ENCODE data around the gene RSPO4. TPM values are rescaled to one million over a fixed set of nuclear protein-coding genes. Genes with fewer than 3 reads are reported as not detected.

RSPO4 gene
- total RNA-seq, 4 donors from 2014 or later = 0.27 to 4.8 (median 0.65) TPM

GRCh38 chr20:1005452-1006027 is 3.4 kb upstream of the RSPO4 start:
- Histone ChIP-seq H3K36me3 (no peaks in the 10 kb centered on the region), H3K27me3 (peaks cover 4% of the 10 kb centered on the region), H3K4me3 (replicated peaks in 1 of 3) (no peak overlapping the region), H3K9me3 (no peaks in the 10 kb centered on the region), H3K27ac (no peak overlapping the region), H3K4me1 (peaks cover 0 to 5% of the 10 kb centered on the region in 2 donors)
- DNase-seq = peak; percentile 39 to 56
- no peak for TF ChIP-seq CTCF (IDR thresholded peaks at IDR 0.05)
- TF ChIP-seq POLR2A (IDR thresholded peaks at IDR 0.05) = no peak
- intact Hi-C loops (cut with DNase I) = no loop called here
- 31 to 48% methylated on average over 5 of the region's 5 CpGs for WGBS, 2 donors

GRCh38 chr20:1003920-1004697 is 2.0 kb upstream of the RSPO4 start:
- no peaks in the 10 kb centered on the region for H3K36me3 ChIP-seq
- TF ChIP-seq CTCF (IDR thresholded peaks at IDR 0.05) = no peak
- no peak for TF ChIP-seq POLR2A (IDR thresholded peaks at IDR 0.05)
- H3K4me1 ChIP-seq = peaks cover 0 to 5% of the 10 kb centered on the region in 2 donors
- DNase-seq = no peak
- no peak overlapping the region for H3K27ac ChIP-seq
- H3K4me3 ChIP-seq (replicated peaks in 1 of 3) = no peak overlapping the region
- intact Hi-C loops (cut with DNase I) = no loop called here
- no peaks in the 10 kb centered on the region for H3K9me3 ChIP-seq
- peaks cover 4% of the 10 kb centered on the region for H3K27me3 ChIP-seq
- 75 to 83% methylated on average over 3 of the region's 3 CpGs for WGBS, 2 donors

- TF ChIP-seq CTCF (IDR thresholded peaks at IDR 0.05) (no peak), POLR2A (IDR thresholded peaks at IDR 0.05) (no peak)
- Histone ChIP-seq H3K9me3 (no peaks in the 10 kb centered on the region), H3K4me3 (replicated peaks in 1 of 3) (no peak overlapping the region), H3K36me3 (no peaks in the 10 kb centered on the region), H3K4me1 (peaks cover 0 to 5% of the 10 kb centered on the region in 2 donors), H3K27me3 (peaks cover 4% of the 10 kb centered on the region), H3K27ac (no peak overlapping the region)
- DNase-seq = no peak
- 22 to 25% methylated on average over 12 of the region's 12 CpGs for WGBS, 2 donors
- intact Hi-C loops (cut with DNase I) = no loop called here
These were observed 811 bp upstream of the RSPO4 start for GRCh38 chr20:1002682-1003561.

GRCh38 chr20:1001116-1001515 is 995 bp downstream of the RSPO4 start:
- WGBS, 2 donors = 91 to 93% methylated on average over 8 of the region's 8 CpGs
- Histone ChIP-seq H3K4me1 (peaks cover 0 to 5% of the 10 kb centered on the region in 2 donors), H3K27me3 (peaks cover 4% of the 10 kb centered on the region), H3K27ac (no peak overlapping the region), H3K9me3 (no peaks in the 10 kb centered on the region), H3K4me3 (replicated peaks in 1 of 3) (no peak overlapping the region), H3K36me3 (no peaks in the 10 kb centered on the region)
- intact Hi-C loops (cut with DNase I) = no loop called here
- TF ChIP-seq CTCF (IDR thresholded peaks at IDR 0.05) (no peak), POLR2A (IDR thresholded peaks at IDR 0.05) (no peak)
- no peak for DNase-seq
